ENCODE data around the gene PTPRG.

Gene PTPRG

GRCh38 chr3:62323241-62323640 lies 761.9 kb downstream of the PTPRG start:
- CTCF ChIA-PET = no interaction called here
- DNase-seq (ENCODE audit: low spot score) = no peak
- POLR2A ChIA-PET (ENCODE audit: low non-redundant PET) = no interaction called here
- no peak for TF ChIP-seq CTCF (conservative IDR thresholded peaks at IDR 0.05; ENCODE audit: low read depth)
- no peak overlapping the region for H3K27ac ChIP-seq

GRCh38 chr3:62325896-62326295 lies 764.5 kb downstream of the PTPRG start:
- CTCF ChIA-PET = no interaction called here
- no peak for DNase-seq (ENCODE audit: low spot score)
- POLR2A ChIA-PET (ENCODE audit: low non-redundant PET) = interaction anchor here (0.7 kb wide), 1 partner anchor 277 kb away, joined by 3 read pairs; no protein-coding TSS in a partner anchor
- TF ChIP-seq CTCF (conservative IDR thresholded peaks at IDR 0.05; ENCODE audit: low read depth) = no peak
- no peak overlapping the region for H3K27ac ChIP-seq

- DNase-seq (ENCODE audit: low spot score) = no peak
- ChIA-PET POLR2A (ENCODE audit: low non-redundant PET) (no interaction called here), CTCF (no interaction called here)
- H3K27ac ChIP-seq = no peak overlapping the region
- TF ChIP-seq CTCF (conservative IDR thresholded peaks at IDR 0.05; ENCODE audit: low read depth) = no peak
Measured at GRCh38 chr3:62329971-62330370, 768.6 kb downstream of the PTPRG start.

- ChIA-PET CTCF (interaction anchor here (0.5 to 1.1 kb wide), 3 partner anchors 227 to 321 kb away, joined by 3 to 4 read pairs (median 3); no protein-coding TSS in a partner anchor), POLR2A (ENCODE audit: low non-redundant PET) (no interaction called here)
- no peak overlapping the region for H3K27ac ChIP-seq
- no peak for DNase-seq (ENCODE audit: low spot score)
- TF ChIP-seq CTCF (conservative IDR thresholded peaks at IDR 0.05; ENCODE audit: low read depth) = no peak
Measured at GRCh38 chr3:62332017-62332416, 770.6 kb downstream of the PTPRG start.

- no peak for DNase-seq (ENCODE audit: low spot score)
- no peak overlapping the region for H3K27ac ChIP-seq
- ChIA-PET CTCF (interaction anchor here (0.7 kb wide), 1 partner anchor 1380 kb away, joined by 3 read pairs; no protein-coding TSS in a partner anchor), POLR2A (ENCODE audit: low non-redundant PET) (no interaction called here)
- peak; percentile 71 for TF ChIP-seq CTCF (conservative IDR thresholded peaks at IDR 0.05; ENCODE audit: low read depth)
Measured at GRCh38 chr3:62332835-62333244, 771.5 kb downstream of the PTPRG start.

GRCh38 chr3:62335196-62335595 lies 773.8 kb downstream of the PTPRG start:
- TF ChIP-seq CTCF (conservative IDR thresholded peaks at IDR 0.05; ENCODE audit: low read depth) = no peak
- no peak overlapping the region for H3K27ac ChIP-seq
- ChIA-PET CTCF (no interaction called here), POLR2A (ENCODE audit: low non-redundant PET) (no interaction called here)
- DNase-seq (ENCODE audit: low spot score) = no peak

- CTCF ChIA-PET = no interaction called here
- POLR2A ChIA-PET (ENCODE audit: low non-redundant PET) = no interaction called here
- no peak overlapping the region for H3K27ac ChIP-seq
- no peak for DNase-seq (ENCODE audit: low spot score)
- TF ChIP-seq CTCF (conservative IDR thresholded peaks at IDR 0.05; ENCODE audit: low read depth) = no peak
Measured at GRCh38 chr3:62343755-62344154, 782.4 kb downstream of the PTPRG start.

All from RWPE1 (cell line).